GM18498 (cell line): ENCODE results near the gene FAM181B.
"Not testable (repeated sequence)": the region's sequence is repeated elsewhere in the genome, so short reads cannot be mapped to it uniquely, and the experiment has no call there.

Experiments used
- ATAC-seq: cut with Tn5 transposase; IDR thresholded peaks from one replicate; pipeline ENCODE4 v1.9.1; 2021; ENCODE audit warnings: mild to moderate bottlenecking, moderate library complexity; ENCODE audit not compliant: unreplicated experiment

FAM181B gene

DNA sequence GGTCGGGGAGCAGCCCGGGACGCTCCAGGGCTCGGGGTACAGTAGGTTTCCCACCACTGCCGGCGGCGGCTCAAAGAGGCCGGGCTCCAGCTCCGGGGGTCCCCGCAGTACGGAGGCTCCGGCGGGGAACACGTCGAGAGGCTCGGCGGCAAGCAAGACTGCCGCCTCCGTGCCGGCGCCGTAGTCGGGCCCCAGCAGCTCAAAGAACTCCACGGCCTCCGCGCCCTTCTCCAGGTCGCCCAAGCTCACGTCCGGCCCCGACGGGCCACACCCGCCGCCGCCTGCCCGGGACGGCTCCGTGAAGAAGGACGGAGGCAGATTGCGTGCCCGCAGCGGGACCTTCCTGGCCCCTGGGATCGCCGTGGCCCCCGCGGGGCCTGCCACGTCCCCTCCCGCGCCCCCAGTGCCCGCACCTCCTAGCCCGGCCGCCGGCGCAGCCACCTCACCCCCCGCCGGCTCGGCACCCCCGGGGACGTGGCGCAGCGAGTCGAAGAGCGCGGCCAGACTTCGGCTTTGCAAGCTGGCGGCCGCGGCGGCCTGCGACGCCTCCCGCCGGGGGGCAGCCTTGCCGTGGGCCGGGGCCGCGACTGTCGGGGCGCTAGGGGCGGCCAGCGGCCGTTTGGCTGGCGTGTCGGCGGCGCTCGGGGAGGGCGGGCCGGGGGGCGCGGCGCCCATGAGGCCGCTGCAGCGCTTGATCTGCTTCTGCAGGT, 775 bp downstream of the FAM181B start:
- ATAC-seq: peak; percentile 36

DNA sequence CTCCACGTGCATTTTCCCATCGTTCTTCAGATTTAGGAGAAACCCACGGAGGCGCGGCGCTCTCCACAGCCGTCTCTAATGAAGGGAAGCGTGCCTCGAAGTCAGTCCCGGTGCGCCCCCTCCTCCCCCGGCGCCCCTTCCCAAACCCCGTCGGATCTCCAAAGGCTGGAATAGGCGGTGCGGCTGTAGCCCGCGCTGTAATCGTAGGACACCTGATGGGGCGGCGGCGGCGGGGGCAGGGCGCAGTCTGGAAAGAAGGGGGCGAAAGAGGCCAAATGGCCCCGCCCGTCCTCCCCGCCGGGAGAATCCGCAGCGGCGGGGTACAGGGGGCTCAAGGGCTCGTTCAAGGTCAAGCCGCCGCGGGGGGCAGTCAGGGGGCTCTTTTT, 1.3 kb downstream of the FAM181B start:
- no peak for ATAC-seq

DNA sequence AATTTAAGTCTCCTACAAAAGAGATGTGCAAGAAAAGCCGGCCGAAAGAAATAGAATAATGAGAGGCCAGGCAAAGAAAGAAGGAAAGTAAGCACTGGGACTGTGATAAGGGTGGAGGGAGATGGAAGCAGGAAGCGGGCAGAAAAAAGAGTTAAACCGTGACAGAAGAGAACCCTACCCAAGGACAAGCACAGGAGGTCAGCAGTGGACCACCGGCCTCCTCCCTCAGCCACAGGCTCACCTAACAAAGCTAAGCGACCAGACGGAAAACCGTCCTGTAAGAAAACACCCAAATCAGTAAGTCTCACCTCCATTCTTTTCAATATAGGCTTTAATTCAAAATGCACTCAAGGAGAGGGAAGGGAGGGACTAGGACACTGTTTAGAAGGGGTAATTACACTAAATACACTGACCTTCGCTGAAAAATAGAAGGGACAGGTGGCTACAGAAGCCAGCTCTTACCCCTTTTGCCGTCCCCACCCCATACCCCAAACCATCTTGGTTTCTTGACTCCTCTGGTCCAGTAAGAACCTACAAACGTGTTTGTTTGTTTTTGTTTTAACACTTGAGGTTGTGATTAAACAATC, 1.9 kb downstream of the FAM181B start:
- ATAC-seq: no peak

DNA sequence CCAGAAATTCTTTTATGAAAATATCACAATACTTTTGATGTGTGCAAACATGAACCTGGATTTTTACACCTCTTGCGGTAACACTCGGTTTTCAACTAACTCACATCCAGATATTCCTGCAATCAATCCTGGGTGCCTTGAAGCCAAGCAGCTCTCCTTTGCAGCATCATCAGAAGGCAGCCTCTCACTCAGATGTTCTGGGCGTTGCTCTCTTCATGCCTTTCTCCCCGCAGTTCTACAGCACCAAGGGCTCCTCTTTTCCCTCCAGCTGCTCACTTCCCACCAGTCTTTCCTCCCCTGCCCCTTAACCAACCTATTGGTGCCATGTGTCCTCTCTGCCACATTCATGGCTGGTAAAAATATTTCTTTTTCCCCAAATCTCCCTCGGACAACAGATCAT, 2.9 kb downstream of the FAM181B start:
- no peak for ATAC-seq

DNA sequence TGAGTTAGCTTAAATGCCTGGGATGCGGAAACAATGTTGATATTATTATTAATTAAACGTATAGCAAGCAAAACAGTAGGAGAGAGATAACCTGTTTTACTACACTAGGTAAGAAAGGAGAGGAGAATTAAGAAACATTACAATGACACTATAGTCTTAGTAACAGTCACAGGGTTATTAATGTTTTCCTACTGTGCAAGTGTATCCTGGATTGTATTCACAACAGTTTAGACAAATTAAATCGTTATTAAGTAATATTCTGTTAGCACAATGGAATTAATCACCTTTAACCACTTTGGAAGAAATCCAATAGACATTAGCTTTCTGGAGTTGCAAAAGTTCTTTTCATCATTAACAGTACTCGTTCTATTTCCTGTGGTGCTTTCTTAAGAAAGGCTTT, 3.4 kb downstream of the FAM181B start:
- ATAC-seq: no peak

DNA sequence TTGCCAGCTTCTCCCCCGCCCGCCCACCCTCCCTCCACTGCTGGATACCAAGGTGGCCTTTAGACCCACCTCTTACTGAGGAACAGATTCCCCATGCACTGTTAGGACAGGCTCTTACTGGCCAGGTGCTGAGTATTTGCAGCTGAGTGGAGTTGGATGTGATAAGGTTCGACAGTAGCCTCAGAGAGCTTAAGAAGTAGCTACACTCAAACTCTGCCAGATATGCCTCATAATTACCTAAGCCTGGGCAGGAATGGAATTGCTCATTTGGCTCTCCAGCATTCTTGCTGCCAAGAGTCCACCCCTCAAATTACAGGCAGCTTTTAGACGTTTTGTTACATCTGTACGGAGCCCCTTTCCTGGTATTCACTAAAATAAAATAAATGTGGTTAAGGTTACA, 9.6 kb downstream of the FAM181B start:
- no peak for ATAC-seq

DNA sequence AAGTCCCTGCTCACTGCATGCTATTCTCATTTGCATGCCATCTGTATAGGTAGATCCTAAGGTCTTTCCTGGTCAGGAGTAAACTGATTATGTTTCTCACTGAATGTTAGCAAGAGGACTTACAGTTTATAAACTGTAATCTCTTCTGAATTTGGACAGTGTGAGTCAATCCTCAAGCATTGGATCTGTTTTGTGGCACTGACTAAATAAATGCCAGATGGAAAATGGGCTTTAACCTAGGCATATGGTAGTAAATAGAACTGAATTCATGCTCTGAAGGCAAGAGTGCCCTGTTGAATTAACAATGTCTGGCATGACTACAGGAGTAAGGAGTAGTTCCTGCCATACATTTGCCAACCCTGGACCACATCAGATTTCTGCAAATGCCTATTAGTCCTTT, 11.4 kb downstream of the FAM181B start:
- no peak for ATAC-seq

DNA sequence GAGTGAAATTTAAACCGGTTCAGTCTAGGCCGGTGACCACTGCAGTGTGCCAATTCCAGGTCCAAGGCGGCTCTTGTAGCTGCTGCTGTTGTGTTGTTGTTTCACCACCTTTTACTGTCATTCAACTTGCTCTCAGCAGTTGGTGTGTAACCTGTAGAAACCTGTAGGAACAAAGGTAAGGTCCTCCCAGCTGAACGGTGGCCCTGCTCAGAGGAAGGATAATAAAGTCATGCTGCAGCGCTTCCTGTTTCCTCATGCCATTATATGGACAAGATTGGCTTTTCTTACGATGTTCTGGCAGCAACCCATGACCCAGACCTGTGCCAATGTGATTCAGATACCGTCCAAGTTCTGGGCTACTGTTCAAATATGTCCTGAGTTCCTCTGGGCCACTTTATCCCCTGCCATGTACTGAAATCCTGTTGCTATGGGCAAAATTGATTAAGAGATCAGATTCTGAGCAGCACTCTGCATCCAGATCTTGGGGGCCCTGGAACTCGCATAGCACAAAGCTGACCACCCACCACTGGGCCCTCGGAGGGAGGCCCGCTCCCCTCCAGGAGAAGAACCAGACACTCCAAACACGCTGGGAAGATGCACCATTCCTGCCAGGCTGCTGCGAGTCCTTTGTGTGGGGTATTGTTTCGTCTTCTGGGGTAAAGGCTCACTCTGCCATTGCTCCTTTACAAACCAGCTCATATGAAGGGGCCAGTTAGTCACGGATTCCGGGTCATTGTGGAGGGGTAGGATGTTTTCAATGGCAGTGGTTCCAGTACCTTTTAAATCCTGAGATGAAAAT, 13.2 kb downstream of the FAM181B start:
- no peak for ATAC-seq

DNA sequence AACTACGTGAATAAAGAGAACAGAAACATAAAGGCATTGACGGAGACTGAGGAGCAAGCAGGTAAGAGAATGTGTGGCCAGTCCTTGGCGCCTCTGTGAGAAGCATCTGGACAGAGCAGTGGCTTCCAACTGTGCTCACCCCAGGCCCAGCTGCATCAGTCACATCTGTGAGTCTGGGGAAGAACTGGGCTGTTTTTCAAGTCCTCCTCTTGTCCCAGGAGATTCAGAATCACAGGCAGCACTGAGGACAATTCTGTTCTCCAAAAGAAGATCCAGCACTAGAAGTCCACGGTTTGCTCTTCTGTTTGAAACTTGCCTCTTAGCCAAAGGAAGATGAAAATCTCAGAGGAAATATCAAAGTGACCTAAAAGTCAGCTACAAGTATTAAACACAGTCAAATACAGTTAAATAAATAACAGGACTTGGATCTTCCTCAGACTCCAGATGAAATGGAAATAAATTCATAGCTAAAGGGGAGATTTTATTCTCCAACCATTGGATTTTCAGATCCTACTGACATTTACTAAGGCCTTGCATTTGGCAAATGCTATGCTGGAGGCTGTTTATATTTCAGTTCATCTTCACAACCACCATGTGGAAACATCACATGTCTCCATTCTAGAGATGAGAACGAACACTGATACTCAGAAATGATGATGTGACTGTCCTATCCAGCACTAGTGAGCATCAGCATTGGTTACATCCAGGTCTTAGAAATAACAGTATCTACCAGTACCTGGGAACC, 14.1 kb downstream of the FAM181B start:
- ATAC-seq: no peak

DNA sequence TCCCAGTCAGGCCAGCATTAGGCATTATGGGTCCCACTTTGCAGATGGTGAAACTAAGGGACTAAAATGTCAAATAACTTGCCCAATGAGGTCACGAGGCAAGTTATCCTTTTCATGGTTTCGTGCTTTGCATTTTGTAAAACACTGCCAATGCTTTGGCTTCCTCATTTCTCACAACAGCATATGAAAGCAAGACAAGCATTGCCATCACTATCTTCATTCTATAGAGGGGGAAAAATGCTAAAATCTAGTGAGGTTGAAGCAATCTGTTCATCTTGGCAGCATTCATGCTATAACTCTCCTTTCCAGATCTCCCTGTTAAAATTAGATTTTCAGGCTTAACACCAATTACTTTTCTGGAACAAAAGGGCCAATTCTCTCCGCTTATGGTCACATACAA, 14.8 kb downstream of the FAM181B start:
- no peak for ATAC-seq

DNA sequence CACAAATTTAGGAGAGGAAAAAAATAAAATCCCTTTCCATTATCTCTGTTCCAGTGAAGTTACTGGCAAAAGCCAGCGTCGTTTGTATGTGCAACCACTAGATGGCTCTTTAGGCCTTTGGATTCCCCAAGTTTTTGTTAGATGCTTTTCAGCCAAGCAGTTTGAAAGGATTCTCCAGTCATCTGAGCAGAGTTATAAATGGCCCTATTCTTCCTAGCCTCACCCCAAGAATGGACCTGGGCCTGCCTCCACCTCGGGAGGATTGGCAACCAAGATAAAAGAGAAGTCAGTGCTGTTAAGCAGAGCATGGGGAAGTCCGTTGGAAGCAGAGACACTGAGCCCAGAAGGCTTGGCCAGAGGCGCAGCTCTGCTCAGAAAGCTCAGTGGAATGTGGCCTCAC, 15.4 kb downstream of the FAM181B start:
- no peak for ATAC-seq

DNA sequence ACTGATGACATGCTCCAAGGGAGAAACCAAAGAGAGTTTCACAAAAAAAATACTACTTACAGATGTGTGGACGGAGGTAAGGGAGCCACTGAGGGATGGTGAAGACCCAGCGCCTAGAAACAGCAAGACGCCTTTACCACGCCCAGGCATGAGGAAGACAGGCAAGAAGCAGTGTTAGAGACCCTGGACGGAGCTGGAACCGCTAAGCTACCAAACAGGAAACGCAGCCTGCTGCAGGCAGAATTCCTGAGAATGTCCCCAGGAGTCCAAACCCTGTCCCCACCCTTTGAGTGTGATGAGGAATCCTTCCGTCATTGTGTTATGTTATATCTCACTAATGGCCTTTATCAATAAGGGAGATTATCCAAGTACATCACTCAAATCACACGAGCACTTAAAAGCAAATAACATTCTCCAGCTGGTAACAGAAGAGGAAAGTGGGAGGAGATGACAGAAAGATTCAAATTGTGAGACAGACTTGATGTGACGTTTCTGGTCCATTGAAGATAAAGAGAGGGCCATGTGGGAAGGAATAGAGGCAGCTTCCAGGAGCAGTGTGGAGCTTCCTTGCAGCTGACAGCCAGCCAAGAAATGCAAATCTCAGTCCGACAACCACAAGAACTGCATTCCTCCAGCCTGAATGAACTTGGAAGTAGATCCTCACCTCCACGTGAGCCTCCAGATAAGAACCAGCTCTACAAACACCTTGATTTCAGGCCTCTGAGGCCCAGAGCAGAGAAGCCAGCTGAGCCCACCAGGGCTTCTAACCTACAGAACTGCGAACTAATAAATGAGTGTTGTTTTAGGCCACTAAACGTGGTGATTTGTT, 19.1 kb downstream of the FAM181B start:
- ATAC-seq: no peak

DNA sequence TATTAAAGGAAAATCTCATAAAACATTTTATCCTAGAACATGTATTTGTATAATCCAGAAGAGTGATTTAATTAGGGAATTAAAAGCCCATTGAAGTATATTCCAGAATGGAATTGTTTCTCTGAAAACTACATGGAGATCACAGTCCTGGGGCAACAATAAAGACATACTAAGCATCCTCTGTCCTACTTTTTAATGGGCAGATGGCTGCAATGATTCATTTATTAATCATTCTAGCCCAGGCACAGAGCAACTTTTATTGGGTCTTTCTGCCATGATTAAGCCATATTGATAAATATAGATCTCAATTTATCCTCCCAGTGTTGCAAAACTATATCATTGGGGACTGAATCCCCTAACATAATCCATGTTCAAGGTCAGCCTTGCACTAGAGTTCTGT, 22.0 kb downstream of the FAM181B start:
- no peak for ATAC-seq

DNA sequence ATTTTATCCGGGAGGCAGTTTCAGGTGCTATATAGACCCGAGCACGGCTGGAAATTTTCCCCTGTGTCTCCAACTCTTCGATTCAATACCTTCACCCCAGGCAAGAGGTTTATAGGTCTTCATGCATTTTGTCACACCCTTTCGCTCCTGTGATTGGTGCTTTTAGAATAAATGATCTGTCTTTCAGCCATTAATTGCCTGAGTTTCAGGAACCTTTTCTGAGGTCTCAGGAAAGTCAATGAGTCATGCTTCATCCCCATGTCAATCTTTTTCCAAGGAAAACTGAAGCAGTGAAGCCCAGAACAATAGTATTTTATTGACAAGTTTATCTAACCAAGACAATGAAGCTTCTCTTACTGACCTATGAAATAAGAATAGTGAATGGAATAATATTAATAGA, 29.9 kb downstream of the FAM181B start:
- ATAC-seq: no peak

DNA sequence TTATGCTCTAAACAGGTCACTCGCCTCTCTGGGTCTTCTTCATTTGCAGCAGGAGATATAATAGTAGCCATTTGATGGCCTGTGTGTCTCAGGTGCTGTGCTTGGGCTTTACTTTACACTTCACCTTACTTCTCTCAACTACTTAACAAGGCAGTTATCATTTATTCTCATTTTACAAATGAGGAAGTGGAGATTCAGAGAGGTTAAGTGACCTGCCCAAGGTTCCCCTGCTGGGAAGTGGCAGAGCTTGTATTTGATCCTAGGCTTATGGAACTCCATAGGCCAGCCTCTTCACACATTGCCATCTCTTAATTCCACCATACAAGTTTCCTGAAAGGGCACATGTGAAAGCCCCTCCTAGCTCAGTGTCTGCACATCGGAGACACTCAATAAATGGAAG, 30.4 kb downstream of the FAM181B start:
- no peak for ATAC-seq

DNA sequence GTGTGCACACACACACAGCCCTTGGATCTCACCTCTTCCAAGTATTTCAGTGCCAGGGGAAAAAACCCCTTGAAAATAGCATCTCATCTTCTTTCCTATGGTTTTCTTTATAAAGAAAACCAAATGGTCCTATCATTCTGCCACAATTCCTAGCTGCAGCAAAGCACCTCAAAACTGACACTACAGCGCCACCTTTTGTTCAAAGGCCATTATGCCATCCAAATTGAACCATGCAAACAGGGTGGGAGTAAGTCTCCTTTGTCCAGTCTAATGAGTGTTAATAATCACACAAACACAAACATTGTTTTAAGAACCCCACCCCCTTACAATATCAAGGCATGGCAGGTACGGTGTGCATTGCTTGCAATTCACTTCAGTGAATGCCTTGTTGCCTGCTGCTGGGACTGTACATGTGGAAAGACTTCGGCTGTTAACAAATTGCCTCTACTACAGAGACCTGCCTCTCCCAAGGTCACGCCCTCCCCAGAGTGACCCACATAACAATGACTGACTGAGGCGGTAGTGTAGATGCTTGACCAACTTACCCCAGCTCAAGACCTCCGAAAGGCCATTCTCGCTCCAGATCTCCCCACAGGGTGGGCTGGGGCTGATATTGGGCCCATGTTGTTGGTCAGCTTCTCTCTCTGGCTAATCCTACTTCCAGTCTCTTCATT, 31.7 kb downstream of the FAM181B start:
- ATAC-seq: peak; percentile 62

DNA sequence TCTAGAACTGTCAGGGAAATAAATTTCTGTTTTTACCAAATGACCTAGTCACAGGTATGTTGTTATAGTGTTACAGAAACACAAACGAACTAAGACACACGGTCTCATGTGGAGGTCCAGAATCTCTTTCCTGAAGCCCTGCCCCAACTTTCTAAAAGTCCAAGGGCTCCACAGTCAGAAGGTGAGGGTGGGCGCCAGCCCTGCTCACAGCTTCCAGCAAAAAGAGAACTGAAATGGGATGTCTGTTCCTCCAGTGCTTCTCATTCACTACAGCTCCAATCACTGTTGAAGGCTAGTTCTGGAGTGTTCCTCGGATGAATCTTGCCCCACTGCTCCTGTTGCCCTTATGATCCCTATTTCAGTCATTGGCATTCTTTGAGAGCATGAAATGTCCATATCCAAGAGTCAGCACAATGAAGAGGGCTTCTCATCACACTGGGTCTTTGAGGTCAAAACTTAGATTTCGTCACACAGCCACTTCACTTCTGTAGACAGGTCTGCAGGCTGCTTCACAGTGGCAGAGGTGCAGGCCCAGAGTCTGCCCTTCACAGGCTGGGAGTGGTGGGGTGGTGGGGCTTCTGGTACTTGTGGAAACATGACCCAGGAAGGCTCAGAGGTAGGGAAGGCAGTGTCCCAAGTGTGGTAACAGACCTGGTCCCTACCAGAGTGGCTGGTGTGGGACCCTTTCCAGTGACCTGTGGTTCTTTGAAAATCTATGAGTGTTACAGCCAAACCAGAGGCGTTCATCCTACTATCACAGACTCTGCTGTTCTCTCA, 34.9 kb downstream of the FAM181B start:
- no peak for ATAC-seq

DNA sequence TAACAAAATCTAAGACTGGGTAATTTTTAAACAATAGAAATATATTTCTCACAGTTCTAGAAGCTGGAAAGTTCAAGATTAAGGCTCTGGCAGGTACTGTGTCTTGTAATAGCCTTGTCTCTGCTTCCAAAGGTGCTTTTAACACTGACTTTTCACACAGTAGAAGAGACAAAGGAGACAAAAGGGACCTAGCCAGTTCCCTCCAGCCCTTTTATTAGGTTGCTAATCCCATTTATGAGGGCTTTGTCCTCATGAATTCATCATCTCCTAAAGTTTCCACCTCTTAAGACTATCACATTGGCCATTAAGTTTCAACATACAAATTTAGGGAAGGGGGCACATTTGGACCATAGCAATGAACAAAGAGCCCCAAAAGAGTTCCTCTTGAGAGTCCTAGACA, 40.7 kb downstream of the FAM181B start:
- ATAC-seq: no peak

DNA sequence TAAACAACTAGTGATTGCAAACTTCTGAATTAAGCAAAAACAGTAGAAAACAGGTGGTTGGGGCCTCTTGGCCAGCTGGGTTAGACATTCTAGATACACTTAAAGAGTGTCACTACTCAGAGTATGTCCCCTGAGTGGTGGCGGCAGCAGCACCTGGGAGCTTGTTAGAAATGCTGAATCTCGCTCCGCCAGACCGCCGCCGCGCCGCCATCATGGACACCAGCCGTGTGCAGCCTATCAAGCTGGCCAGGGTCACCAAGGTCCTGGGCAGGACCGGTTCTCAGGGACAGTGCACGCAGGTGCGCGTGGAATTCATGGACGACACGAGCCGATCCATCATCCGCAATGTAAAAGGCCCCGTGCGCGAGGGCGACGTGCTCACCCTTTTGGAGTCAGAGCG, 44.3 kb downstream of the FAM181B start:
- not testable (repeated sequence) for ATAC-seq
